WTC11 (cell line): Measurements from ENCODE around the gene TAF1B. TPM values are rescaled to one million over a fixed set of nuclear protein-coding genes. Genes with fewer than 3 reads are reported as not detected.

Experiments used
- ATAC-seq: fragments of 200-7000 bp; cut with Tn5 transposase; 2 replicates; pipeline ENCODE4 v1.10.0; 2021; ENCODE audit warnings: mild to moderate bottlenecking, moderate library complexity
- CTCF ChIA-PET: fragments of 300-600 bp; sonication (Branson Sonifier 250); formaldehyde crosslinking; loops from one replicate; lab custom pipeline; 2021; ENCODE audit warnings: antibody characterized with exemption; lab: Charles Lee
- POLR2A ChIA-PET: fragments of 350-600 bp; sonication (Branson Sonifier 250); formaldehyde crosslinking; loops from one replicate; lab custom pipeline; 2021; ENCODE audit warnings: antibody characterized with exemption; lab: Charles Lee
- DNase-seq: peaks from one replicate; pipeline ENCODE4 v3.0.0; 2021; ENCODE audit warnings: low spot score
- H3K27ac Mint-ChIP-seq: 2 replicates; pipeline ENCODE4 v1.8.0; 2021; ENCODE audit warnings: mixed read lengths
- H3K27me3 Mint-ChIP-seq: 2 replicates; pipeline ENCODE4 v1.8.0; 2021; ENCODE audit warnings: low read depth, mild to moderate bottlenecking, moderate library complexity, mixed read lengths
- H3K36me3 Mint-ChIP-seq: 2 replicates; pipeline ENCODE4 v1.8.0; 2021; ENCODE audit warnings: mixed read lengths
- H3K4me1 Mint-ChIP-seq: 2 replicates; pipeline ENCODE4 v1.8.0; 2022; ENCODE audit warnings: mixed read lengths
- H3K4me3 Mint-ChIP-seq: 2 replicates; pipeline ENCODE4 v1.8.0; 2021; ENCODE audit warnings: mild to moderate bottlenecking, moderate library complexity, mixed read lengths
- H3K9me3 Mint-ChIP-seq: 2 replicates; pipeline ENCODE4 v1.8.0; 2021; ENCODE audit warnings: mixed read lengths
- ATF2 ChIP-seq: sonication (generic); formaldehyde crosslinking; IDR thresholded peaks from 2 replicates; pipeline ENCODE4 v1.8.1; 2022; ENCODE audit warnings: low read depth, missing genetic modification reagents, borderline replicate concordance
- ATF3 ChIP-seq: sonication (generic); formaldehyde crosslinking; conservative IDR thresholded peaks from 2 replicates; pipeline ENCODE4 v1.8.1; 2022; ENCODE audit warnings: mild to moderate bottlenecking, missing genetic modification reagents
- ATF6 ChIP-seq: sonication (generic); formaldehyde crosslinking; IDR thresholded peaks from 2 replicates; pipeline ENCODE4 v1.8.1; 2023; ENCODE audit warnings: mild to moderate bottlenecking, missing genetic modification reagents
- E2F1 ChIP-seq: sonication (generic); formaldehyde crosslinking; IDR thresholded peaks from 2 replicates; pipeline ENCODE4 v1.8.0; 2022; ENCODE audit warnings: mild to moderate bottlenecking, missing genetic modification reagents
- E2F4 ChIP-seq: sonication (generic); formaldehyde crosslinking; IDR thresholded peaks from 2 replicates; pipeline ENCODE4 v1.8.1; 2022; ENCODE audit warnings: low read depth, mild to moderate bottlenecking, moderate library complexity, missing genetic modification reagents, borderline replicate concordance
- ELF4 ChIP-seq: sonication (generic); formaldehyde crosslinking; IDR thresholded peaks from 2 replicates; pipeline ENCODE4 v1.8.1; 2022; ENCODE audit warnings: low read depth, mild to moderate bottlenecking, moderate library complexity, missing genetic modification reagents
- FOXK1 ChIP-seq: sonication (generic); formaldehyde crosslinking; IDR thresholded peaks from 2 replicates; pipeline ENCODE4 v1.8.0; 2022; ENCODE audit warnings: mild to moderate bottlenecking, moderate library complexity, missing genetic modification reagents
- FOXP4 ChIP-seq: sonication (generic); formaldehyde crosslinking; IDR thresholded peaks from 2 replicates; pipeline ENCODE4 v1.8.0; 2022; ENCODE audit warnings: mild to moderate bottlenecking, missing genetic modification reagents
- IRF1 ChIP-seq: sonication (generic); formaldehyde crosslinking; IDR thresholded peaks from 2 replicates; pipeline ENCODE4 v1.8.0; 2023; ENCODE audit warnings: missing genetic modification reagents
- KAT7 ChIP-seq: sonication (generic); formaldehyde crosslinking; IDR thresholded peaks from 2 replicates; pipeline ENCODE4 v1.8.1; 2023; ENCODE audit warnings: missing genetic modification reagents, mild to moderate bottlenecking, borderline replicate concordance
- MYBL2 ChIP-seq: sonication (generic); formaldehyde crosslinking; IDR thresholded peaks from 2 replicates; pipeline ENCODE4 v1.8.1; 2023; ENCODE audit warnings: mild to moderate bottlenecking, moderate library complexity, missing genetic modification reagents
- NFATC4 ChIP-seq: fragments of 250-450 bp; sonication (Bioruptor Pico); IDR thresholded peaks from 2 replicates; pipeline ENCODE4 v1.9.0; 2021; ENCODE audit warnings: mild to moderate bottlenecking
- NR2C2 ChIP-seq: sonication (generic); formaldehyde crosslinking; IDR thresholded peaks from 2 replicates; pipeline ENCODE4 v1.8.0; 2022; ENCODE audit warnings: mild to moderate bottlenecking, missing genetic modification reagents
- PREB ChIP-seq: sonication (generic); formaldehyde crosslinking; IDR thresholded peaks from 2 replicates; pipeline ENCODE4 v1.8.1; 2022; ENCODE audit warnings: mild to moderate bottlenecking, missing genetic modification reagents, moderate library complexity, borderline replicate concordance
- RELA ChIP-seq: sonication (generic); formaldehyde crosslinking; IDR thresholded peaks from 2 replicates; pipeline ENCODE4 v1.8.1; 2022; ENCODE audit warnings: missing genetic modification reagents, mild to moderate bottlenecking, borderline replicate concordance
- ZBTB43 ChIP-seq: sonication (generic); formaldehyde crosslinking; IDR thresholded peaks from 2 replicates; pipeline ENCODE4 v1.8.1; 2023; ENCODE audit warnings: mild to moderate bottlenecking, missing genetic modification reagents
- ZSCAN18 ChIP-seq: fragments of 250-450 bp; sonication (Bioruptor Pico); IDR thresholded peaks from 2 replicates; pipeline ENCODE4 v2.1.2; 2022; ENCODE audit warnings: mild to moderate bottlenecking, moderate library complexity
- total RNA-seq: library from RNA; stranded (reverse); gene quantifications from 3 replicates; pipeline ENCODE4 v1.2.3, GENCODE V29; 2021

Gene TAF1B
- total RNA-seq, 1 experiment from 2014 or later: 28.8 TPM

- TF ChIP-seq ATF3 (CRISPR knock-in tag) (no peak), FOXP4 (CRISPR knock-in tag) (no peak), NR2C2 (CRISPR knock-in tag) (no peak), NFATC4 (CRISPR knock-in tag) (no peak), ELF4 (CRISPR knock-in tag) (no peak), RELA (CRISPR knock-in tag) (no peak), ZSCAN18 (CRISPR knock-in tag) (no peak), E2F4 (CRISPR knock-in tag) (no peak), PREB (CRISPR knock-in tag) (no peak), IRF1 (CRISPR knock-in tag) (no peak), KAT7 (CRISPR knock-in tag) (no peak)
- no peak for DNase-seq
- Mint-ChIP-seq H3K4me3 (no peak overlapping the region), H3K4me1 (peaks cover 36% of the 10 kb centered on the region), H3K27ac (peak overlapping the region; percentile 83), H3K27me3 (no peaks in the 10 kb centered on the region), H3K36me3 (no peaks in the 10 kb centered on the region), H3K9me3 (no peaks in the 10 kb centered on the region)
- CTCF ChIA-PET: interaction anchor here (0.6 to 1.6 kb wide), 8 partner anchors 12 to 753 kb away, joined by 3 to 5 read pairs (median 4); partner anchors contain the start of gene RRM2
- no peak for ATAC-seq
- POLR2A ChIA-PET: interaction anchor here (0.6 to 0.9 kb wide), 2 partner anchors 93 to 473 kb away, joined by 3 to 8 read pairs; partner anchors contain the start of genes CPSF3 and ITGB1BP1
Observed at GRCh38 chr2:9895669-9896590, 52.7 kb downstream of the TAF1B start.

- H3K27ac Mint-ChIP-seq: peak overlapping the region; percentile 94
- ChIA-PET CTCF (interaction anchor here (1.0 to 1.6 kb wide), 3 partner anchors 83 to 200 kb away, joined by 4 to 5 read pairs (median 5); no protein-coding TSS in a partner anchor), POLR2A (no interaction called here)
- H3K9me3 Mint-ChIP-seq: no peaks in the 10 kb centered on the region
- DNase-seq: no peak
- no peaks in the 10 kb centered on the region for H3K27me3 Mint-ChIP-seq
- no peak overlapping the region for H3K4me3 Mint-ChIP-seq
- peaks cover 36% of the 10 kb centered on the region for H3K4me1 Mint-ChIP-seq
- H3K36me3 Mint-ChIP-seq: no peaks in the 10 kb centered on the region
- ATAC-seq: no peak
- TF ChIP-seq ZBTB43 (CRISPR knock-in tag) (no peak), ATF6 (CRISPR knock-in tag) (no peak), RELA (CRISPR knock-in tag) (no peak), FOXK1 (CRISPR knock-in tag) (no peak), E2F1 (CRISPR knock-in tag) (no peak), MYBL2 (CRISPR knock-in tag) (no peak), ATF2 (CRISPR knock-in tag) (no peak)
Observed at GRCh38 chr2:9897331-9897737, 54.1 kb downstream of the TAF1B start.
